Skeletal muscle satellite cell (primary cell): ENCODE data around the gene OSBPL7.

ENCODE experiments used
- H3K27me3 ChIP-seq: 2 replicates; pipeline ENCODE4 v1.7.0; 2013; ENCODE audit warnings: low read length; ENCODE audit not compliant: control insufficient read depth, insufficient read depth
- H3K36me3 ChIP-seq: 2 replicates; pipeline ENCODE4 v1.7.0; 2013; ENCODE audit warnings: mild to moderate bottlenecking, control low read depth, low read length; ENCODE audit not compliant: insufficient read depth
- H3K4me1 ChIP-seq: 2 replicates; pipeline ENCODE4 v1.7.0; 2013; ENCODE audit warnings: low read length; ENCODE audit not compliant: control insufficient read depth, insufficient read depth
- H3K4me2 ChIP-seq: 2 replicates; pipeline ENCODE4 v1.7.0; 2013; ENCODE audit warnings: mild to moderate bottlenecking, low read length
- H3K4me3 ChIP-seq: 2 replicates; pipeline ENCODE4 v1.7.0; 2013; ENCODE audit warnings: low read length
- H3K9ac ChIP-seq: 2 replicates; pipeline ENCODE4 v1.7.0; 2013; ENCODE audit warnings: mild to moderate bottlenecking, low read depth, low read length, moderate library complexity
- H3K9me3 ChIP-seq: replicated peaks from 2 replicates; pipeline ENCODE4 v1.7.0; 2013; ENCODE audit warnings: mild to moderate bottlenecking, control low read depth, low read length

Gene OSBPL7

GRCh38 chr17:47818002-47818695 lies 3.4 kb downstream of the OSBPL7 start:
- H3K4me2 ChIP-seq = no peak overlapping the region
- H3K36me3 ChIP-seq = peaks cover 31% of the 10 kb centered on the region
- H3K4me3 ChIP-seq = no peak overlapping the region
- H3K4me1 ChIP-seq = peaks cover 21% of the 10 kb centered on the region
- no peak overlapping the region for H3K9ac ChIP-seq
- H3K9me3 ChIP-seq = no peaks in the 10 kb centered on the region
- H3K27me3 ChIP-seq = no peaks in the 10 kb centered on the region

GRCh38 chr17:47816947-47817346 lies 4.6 kb downstream of the OSBPL7 start:
- Histone ChIP-seq H3K9me3 (no peaks in the 10 kb centered on the region), H3K27me3 (no peaks in the 10 kb centered on the region), H3K9ac (no peak overlapping the region), H3K36me3 (peaks cover 34% of the 10 kb centered on the region), H3K4me3 (no peak overlapping the region), H3K4me2 (no peak overlapping the region), H3K4me1 (peaks cover 14% of the 10 kb centered on the region)

DNA sequence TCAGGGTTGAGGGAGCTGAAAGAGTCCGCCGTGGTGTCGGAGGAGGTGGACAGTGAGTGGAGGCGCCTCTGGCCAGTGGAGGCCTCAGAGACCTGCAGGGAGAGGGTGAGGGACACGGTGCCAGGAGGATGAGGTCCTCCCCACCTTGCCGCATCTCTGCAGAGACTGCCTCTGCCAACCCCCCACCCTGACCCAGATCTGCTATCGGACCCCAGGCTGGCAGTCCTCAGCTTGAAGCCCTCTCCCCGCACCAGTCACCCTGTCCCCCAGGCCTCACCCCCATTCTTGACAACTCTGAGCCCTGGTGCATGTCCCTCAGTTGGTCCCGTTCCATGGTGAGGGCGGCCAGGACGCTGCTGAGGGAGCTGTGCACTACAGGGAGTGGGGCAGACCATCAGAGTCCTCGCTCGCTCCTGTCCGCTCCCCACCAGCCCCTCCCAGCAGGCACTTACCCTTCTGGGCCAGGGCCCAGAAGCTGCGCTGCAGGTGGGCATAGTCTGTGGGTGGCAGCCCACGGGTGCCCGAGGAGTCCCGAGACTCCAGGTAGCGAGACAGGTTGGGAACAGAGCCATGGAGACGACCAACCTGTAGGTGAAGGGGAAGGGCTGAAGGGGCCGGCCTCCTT lies 5.4 kb downstream of the OSBPL7 start:
- no peak overlapping the region for H3K4me2 ChIP-seq
- H3K9ac ChIP-seq = no peak overlapping the region
- H3K4me3 ChIP-seq = no peak overlapping the region
- peaks cover 11% of the 10 kb centered on the region for H3K4me1 ChIP-seq
- H3K36me3 ChIP-seq = peaks cover 34% of the 10 kb centered on the region
- no peaks in the 10 kb centered on the region for H3K9me3 ChIP-seq
- no peaks in the 10 kb centered on the region for H3K27me3 ChIP-seq

DNA sequence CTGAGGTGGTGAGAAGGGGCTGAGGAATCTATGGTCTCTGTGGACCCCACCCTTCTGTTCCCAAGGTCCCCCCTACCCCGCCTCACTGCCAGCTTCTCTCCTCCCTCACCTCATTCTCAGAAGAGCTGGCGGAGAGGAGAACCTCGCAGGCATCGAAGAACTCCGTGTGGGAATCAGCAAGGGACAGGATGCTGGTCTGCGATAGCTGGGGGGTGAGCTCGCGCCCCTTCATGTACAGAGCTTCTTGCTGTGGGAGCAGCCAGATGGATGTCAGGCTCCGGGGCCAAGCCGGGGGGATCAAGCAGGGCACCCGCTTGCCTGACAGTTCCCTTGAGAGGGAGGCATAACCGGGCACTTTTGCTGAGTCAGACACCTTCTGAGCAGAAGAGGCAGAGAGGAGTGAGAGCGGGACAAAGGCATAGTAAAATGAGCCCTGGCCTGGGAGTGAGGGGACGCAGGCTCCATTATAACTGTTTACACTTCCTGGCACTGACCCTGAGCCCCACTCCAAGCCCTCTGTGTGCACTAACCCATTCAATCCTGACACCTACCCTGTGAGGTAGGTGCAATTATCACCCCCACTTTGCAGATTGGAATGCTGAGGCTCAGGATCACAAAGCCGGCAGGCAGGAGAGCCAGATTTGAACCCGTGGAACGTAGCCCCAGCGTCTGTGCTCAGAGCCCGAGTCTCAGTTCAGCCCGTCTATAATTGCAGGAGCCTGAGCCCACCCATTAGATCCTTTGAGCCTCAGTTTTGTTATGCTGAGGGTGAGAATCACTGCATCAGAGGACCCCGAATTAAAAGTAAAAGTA lies 6.3 kb downstream of the OSBPL7 start:
- no peak overlapping the region for H3K4me2 ChIP-seq
- no peak overlapping the region for H3K4me3 ChIP-seq
- H3K4me1 ChIP-seq = peaks cover 8% of the 10 kb centered on the region
- no peak overlapping the region for H3K9ac ChIP-seq
- H3K27me3 ChIP-seq = no peaks in the 10 kb centered on the region
- peaks cover 34% of the 10 kb centered on the region for H3K36me3 ChIP-seq
- no peaks in the 10 kb centered on the region for H3K9me3 ChIP-seq

GRCh38 chr17:47813512-47814031 lies 8.0 kb downstream of the OSBPL7 start:
- H3K4me2 ChIP-seq = no peak overlapping the region
- no peaks in the 10 kb centered on the region for H3K27me3 ChIP-seq
- H3K9ac ChIP-seq = no peak overlapping the region
- H3K4me1 ChIP-seq = peaks cover 11% of the 10 kb centered on the region
- no peaks in the 10 kb centered on the region for H3K9me3 ChIP-seq
- peaks cover 38% of the 10 kb centered on the region for H3K36me3 ChIP-seq
- no peak overlapping the region for H3K4me3 ChIP-seq

DNA sequence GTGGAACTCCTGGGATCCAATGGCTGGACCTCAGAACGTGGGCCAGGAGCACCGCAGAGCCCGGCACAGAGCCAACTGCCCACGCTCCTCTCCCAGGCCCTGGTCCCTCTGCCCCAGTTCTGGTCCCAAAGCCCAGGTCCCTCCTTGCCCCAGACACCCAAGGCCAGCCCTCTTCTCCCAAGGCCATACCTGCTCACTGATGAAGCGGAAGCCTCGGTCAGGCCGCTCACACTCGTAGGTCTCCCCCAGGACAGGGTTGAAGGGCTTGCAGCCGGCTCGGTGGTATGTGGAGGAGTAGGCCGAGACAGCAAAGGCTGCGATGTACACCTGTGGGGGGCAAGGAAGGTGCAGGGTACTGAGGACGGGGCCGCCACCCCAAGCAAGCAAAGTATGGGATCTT lies 8.5 kb downstream of the OSBPL7 start:
- Histone ChIP-seq H3K9me3 (no peaks in the 10 kb centered on the region), H3K36me3 (peaks cover 42% of the 10 kb centered on the region), H3K4me2 (no peak overlapping the region), H3K4me1 (peaks cover 11% of the 10 kb centered on the region), H3K27me3 (no peaks in the 10 kb centered on the region), H3K4me3 (no peak overlapping the region), H3K9ac (no peak overlapping the region)

GRCh38 chr17:47812146-47812920 lies 9.3 kb downstream of the OSBPL7 start:
- peaks cover 46% of the 10 kb centered on the region for H3K36me3 ChIP-seq
- no peak overlapping the region for H3K4me3 ChIP-seq
- no peaks in the 10 kb centered on the region for H3K9me3 ChIP-seq
- H3K4me2 ChIP-seq = no peak overlapping the region
- no peaks in the 10 kb centered on the region for H3K27me3 ChIP-seq
- H3K9ac ChIP-seq = no peak overlapping the region
- H3K4me1 ChIP-seq = peaks cover 11% of the 10 kb centered on the region

GRCh38 chr17:47811709-47812108 lies 9.9 kb downstream of the OSBPL7 start:
- Histone ChIP-seq H3K36me3 (peaks cover 50% of the 10 kb centered on the region), H3K4me2 (no peak overlapping the region)

DNA sequence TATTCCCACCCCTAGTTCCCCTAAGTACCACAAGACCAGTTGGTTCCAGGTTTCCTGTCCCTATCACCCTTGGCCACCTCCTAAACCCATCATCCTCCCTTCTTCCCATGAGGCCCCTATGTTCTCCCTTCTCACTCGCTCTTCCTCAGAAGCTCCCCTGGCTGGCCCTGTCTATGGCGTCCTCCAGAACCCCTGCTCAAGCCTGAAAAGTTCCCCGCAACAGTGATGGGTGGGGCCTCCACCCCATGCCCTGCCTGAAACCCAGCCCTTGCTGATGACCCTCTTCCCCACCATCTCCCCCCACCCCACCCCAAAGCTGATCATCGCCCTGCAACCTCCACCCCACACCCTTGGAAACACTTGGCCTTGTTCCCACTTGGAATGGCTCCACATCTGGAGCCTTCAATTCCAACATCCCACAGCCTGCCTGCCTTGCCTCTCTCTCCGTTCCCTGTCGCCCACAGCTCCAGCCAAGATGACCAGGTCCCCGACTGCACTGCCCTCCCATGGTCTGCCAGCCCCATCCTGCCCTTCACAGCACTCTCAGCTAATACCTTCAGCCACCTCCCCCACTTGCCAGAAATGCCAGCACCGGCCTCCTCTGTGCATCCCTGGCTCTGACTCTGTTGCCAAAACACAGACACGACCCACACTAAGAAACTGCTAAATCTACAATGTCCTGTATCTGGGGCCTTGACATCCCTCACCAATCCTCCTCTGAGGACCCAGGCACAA lies 10.5 kb downstream of the OSBPL7 start:
- no peak overlapping the region for H3K4me3 ChIP-seq
- peaks cover 46% of the 10 kb centered on the region for H3K36me3 ChIP-seq
- H3K4me1 ChIP-seq = peaks cover 11% of the 10 kb centered on the region
- no peak overlapping the region for H3K9ac ChIP-seq
- no peaks in the 10 kb centered on the region for H3K27me3 ChIP-seq
- H3K9me3 ChIP-seq = no peaks in the 10 kb centered on the region
- H3K4me2 ChIP-seq = no peak overlapping the region

More at GRCh38 chr17:47811709-47812108, 9.9 kb downstream of the OSBPL7 start:
- Histone ChIP-seq H3K27me3 (no peaks in the 10 kb centered on the region), H3K4me1 (peaks cover 11% of the 10 kb centered on the region), H3K9ac (no peak overlapping the region), H3K4me3 (no peak overlapping the region), H3K9me3 (no peaks in the 10 kb centered on the region)

DNA sequence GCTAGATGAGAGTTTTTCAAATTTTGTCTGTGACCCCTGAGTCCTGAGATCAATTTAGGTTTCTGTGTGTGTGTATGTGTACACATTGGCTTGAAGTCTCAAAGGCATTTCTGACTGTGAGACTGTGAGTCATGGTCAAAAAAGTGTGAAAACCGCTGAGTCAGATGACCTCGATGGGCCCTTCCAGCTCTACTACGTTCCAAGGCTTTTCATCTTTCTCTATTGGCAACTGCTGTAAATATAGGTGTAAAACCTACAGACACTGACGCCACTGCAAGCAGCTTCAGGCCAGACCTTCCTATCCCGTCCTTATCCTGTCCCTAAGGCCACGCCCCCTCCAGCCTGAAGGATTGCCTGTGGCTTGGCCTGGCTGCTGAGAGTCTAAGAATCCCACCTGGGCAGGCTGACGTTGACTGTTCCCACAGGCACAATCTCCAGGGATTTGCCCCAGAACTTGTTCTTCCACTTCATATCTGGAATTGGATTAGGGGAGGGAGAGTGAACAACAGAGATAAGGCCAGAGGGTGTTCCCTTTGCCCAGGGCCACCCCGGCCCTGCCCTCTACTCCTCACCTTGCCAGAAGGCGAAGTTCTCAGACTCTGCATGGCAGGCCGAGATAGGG lies 11.3 kb downstream of the OSBPL7 start:
- Histone ChIP-seq H3K4me3 (no peak overlapping the region), H3K36me3 (peaks cover 38% of the 10 kb centered on the region), H3K9ac (no peak overlapping the region)

More for the DNA sequence above, 11.3 kb downstream of the OSBPL7 start:
- no peaks in the 10 kb centered on the region for H3K9me3 ChIP-seq
- H3K4me2 ChIP-seq = no peak overlapping the region
- peaks cover 11% of the 10 kb centered on the region for H3K4me1 ChIP-seq
- no peaks in the 10 kb centered on the region for H3K27me3 ChIP-seq
